GM21381 (cell line): ENCODE results near the gene PCDHB14.

Experiments used
- ATAC-seq: cut with Tn5 transposase; IDR thresholded peaks from one replicate; pipeline ENCODE4 v1.9.1; 2021; ENCODE audit warnings: mild to moderate bottlenecking, moderate library complexity; ENCODE audit not compliant: unreplicated experiment

The PCDHB14 gene

GRCh38 chr5:141269195-141269594, 46.1 kb downstream of the PCDHB14 start:
- ATAC-seq, result no peak

GRCh38 chr5:141272906-141273305, 49.8 kb downstream of the PCDHB14 start:
- no peak for ATAC-seq
